ENCODE measurements around the gene BUD13. TPM values are rescaled to one million over a fixed set of nuclear protein-coding genes. Genes with fewer than 3 reads are reported as not detected.

BUD13 gene
- total and polyA plus RNA-seq, 2 of the 13 experiments (the other 11 are each of a cell fraction or from before 2014, with no cell fraction given), result 13.3 to 25.9 TPM

DNA sequence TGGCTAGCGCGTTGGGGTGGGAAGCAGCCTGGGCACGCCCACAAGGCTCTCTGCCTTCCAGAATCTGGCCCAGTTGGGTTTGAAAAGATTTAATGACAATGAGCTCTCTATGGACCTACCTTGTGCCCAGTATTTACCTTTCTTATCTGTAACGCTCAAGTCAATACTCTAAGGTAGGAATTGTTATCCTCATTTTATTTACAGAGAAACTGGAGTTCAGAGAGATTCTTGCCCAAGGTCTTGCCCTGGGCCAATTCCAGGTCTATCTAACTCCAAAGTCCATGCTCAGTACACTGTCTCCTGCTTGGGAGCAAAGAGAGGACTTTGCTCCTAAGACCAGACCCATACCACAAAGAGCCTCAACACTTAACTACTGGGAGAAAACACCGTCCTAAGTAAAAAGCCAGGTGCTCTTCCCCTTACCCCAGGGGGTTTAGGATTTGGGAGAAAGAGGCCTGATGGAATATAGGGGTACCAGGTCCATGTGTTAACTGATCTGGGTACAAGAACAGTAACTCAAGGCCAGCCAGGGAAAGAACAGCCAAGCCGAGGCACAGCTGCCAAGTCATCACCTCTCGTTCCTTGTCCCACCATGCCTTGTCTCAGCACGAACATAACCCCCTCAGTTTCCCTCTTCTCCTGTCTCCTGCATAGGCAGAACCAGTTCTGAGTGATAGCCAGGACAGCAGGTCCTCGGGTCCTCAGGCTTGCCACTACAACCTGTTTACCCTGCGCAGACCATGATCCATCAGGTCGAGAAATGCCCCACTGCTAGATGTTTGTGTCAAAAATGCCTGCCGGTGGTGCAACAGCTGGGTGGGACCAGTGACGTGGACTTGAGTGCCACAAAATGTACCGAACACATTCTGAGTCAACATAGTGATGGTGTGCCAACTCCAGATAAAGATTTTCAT lies 35.7 kb upstream of the BUD13 start (continued):
- no peak for TF ChIP-seq GLI4 (CRISPR knock-in tag; IDR thresholded peaks at IDR 0.05; ENCODE audit: borderline replicate concordance)
- TF ChIP-seq, protein P1, sequence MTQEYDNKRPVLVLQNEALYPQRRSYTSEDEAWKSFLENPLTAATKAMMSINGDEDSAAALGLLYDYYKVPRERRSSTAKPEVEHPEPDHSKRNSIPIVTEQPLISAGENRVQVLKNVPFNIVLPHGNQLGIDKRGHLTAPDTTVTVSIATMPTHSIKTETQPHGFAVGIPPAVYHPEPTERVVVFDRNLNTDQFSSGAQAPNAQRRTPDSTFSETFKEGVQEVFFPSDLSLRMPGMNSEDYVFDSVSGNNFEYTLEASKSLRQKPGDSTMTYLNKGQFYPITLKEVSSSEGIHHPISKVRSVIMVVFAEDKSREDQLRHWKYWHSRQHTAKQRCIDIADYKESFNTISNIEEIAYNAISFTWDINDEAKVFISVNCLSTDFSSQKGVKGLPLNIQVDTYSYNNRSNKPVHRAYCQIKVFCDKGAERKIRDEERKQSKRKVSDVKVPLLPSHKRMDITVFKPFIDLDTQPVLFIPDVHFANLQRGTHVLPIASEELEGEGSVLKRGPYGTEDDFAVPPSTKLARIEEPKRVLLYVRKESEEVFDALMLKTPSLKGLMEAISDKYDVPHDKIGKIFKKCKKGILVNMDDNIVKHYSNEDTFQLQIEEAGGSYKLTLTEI (CRISPR knock-in tag; conservative IDR thresholded peaks at IDR 0.05), result no peak
- TF ChIP-seq, protein P2, sequence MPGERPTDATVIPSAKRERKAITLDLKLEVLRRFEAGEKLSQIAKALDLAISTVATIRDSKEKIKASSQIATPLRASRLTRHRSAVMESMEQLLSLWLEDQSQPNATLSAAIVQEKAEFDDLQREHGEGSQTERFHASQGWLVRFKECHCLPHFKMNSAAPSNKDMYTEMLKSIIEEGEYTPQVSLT (CRISPR knock-in tag; IDR thresholded peaks at IDR 0.05; ENCODE audit: borderline replicate concordance, low read depth), result no peak
- TF ChIP-seq YEATS2 (CRISPR knock-in tag; IDR thresholded peaks at IDR 0.05; ENCODE audit: borderline replicate concordance), result 0 out of 2 replicates have a peak, but pooled peaks have one; percentile 12
- no peak for TF ChIP-seq CHD2 (IDR thresholded peaks at IDR 0.05; ENCODE audit: low read depth, low read length)
- TF ChIP-seq, protein P3, sequence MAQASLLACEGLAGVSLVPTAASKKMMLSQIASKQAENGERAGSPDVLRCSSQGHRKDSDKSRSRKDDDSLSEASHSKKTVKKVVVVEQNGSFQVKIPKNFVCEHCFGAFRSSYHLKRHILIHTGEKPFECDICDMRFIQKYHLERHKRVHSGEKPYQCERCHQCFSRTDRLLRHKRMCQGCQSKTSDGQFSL (CRISPR knock-in tag; IDR thresholded peaks at IDR 0.05), result no peak
- TF ChIP-seq, protein P4, sequence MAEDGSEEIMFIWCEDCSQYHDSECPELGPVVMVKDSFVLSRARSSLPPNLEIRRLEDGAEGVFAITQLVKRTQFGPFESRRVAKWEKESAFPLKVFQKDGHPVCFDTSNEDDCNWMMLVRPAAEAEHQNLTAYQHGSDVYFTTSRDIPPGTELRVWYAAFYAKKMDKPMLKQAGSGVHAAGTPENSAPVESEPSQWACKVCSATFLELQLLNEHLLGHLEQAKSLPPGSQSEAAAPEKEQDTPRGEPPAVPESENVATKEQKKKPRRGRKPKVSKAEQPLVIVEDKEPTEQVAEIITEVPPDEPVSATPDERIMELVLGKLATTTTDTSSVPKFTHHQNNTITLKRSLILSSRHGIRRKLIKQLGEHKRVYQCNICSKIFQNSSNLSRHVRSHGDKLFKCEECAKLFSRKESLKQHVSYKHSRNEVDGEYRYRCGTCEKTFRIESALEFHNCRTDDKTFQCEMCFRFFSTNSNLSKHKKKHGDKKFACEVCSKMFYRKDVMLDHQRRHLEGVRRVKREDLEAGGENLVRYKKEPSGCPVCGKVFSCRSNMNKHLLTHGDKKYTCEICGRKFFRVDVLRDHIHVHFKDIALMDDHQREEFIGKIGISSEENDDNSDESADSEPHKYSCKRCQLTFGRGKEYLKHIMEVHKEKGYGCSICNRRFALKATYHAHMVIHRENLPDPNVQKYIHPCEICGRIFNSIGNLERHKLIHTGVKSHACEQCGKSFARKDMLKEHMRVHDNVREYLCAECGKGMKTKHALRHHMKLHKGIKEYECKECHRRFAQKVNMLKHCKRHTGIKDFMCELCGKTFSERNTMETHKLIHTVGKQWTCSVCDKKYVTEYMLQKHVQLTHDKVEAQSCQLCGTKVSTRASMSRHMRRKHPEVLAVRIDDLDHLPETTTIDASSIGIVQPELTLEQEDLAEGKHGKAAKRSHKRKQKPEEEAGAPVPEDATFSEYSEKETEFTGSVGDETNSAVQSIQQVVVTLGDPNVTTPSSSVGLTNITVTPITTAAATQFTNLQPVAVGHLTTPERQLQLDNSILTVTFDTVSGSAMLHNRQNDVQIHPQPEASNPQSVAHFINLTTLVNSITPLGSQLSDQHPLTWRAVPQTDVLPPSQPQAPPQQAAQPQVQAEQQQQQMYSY (CRISPR knock-in tag; IDR thresholded peaks at IDR 0.05), result peak; percentile 31; the same call in 1 of the 2 replicates
- peak; percentile 21; the same call in 1 of the 2 replicates for TF ChIP-seq TOE1 (CRISPR knock-in tag; IDR thresholded peaks at IDR 0.05)
- no peak; the same call in 1 of the 2 replicates for TF ChIP-seq ZNF772 (CRISPR knock-in tag; IDR thresholded peaks at IDR 0.05)
- no peak for TF ChIP-seq HNRNPUL1 (IDR thresholded peaks at IDR 0.05; ENCODE audit: low read depth, low read length)
- peak; percentile 68 to 82; a peak in 2 of 4 replicates for TF ChIP-seq POLR2A (IDR thresholded peaks at IDR 0.05; ENCODE audit: insufficient read depth in 1 of 2, low read depth in 2 of 2, low read length in 2 of 2)
- TF ChIP-seq, protein P5, sequence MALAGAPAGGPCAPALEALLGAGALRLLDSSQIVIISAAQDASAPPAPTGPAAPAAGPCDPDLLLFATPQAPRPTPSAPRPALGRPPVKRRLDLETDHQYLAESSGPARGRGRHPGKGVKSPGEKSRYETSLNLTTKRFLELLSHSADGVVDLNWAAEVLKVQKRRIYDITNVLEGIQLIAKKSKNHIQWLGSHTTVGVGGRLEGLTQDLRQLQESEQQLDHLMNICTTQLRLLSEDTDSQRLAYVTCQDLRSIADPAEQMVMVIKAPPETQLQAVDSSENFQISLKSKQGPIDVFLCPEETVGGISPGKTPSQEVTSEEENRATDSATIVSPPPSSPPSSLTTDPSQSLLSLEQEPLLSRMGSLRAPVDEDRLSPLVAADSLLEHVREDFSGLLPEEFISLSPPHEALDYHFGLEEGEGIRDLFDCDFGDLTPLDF (CRISPR knock-in tag; IDR thresholded peaks at IDR 0.05), result peak; percentile 55; the same call in 1 of the 2 replicates
- no peak; the same call in 1 of the 2 replicates for TF ChIP-seq AKAP8 (CRISPR knock-in tag; IDR thresholded peaks at IDR 0.05)
- peak; percentile 89 for TF ChIP-seq MED8 (CRISPR knock-in tag; IDR thresholded peaks at IDR 0.05; ENCODE audit: insufficient replicate concordance)
- TF ChIP-seq KDM5A (IDR thresholded peaks at IDR 0.05; ENCODE audit: borderline replicate concordance, low read length), result peak; percentile 14; the same call in 1 of the 2 replicates
- TF ChIP-seq ZNF451 (CRISPR knock-in tag; IDR thresholded peaks at IDR 0.05), result no peak

Measured in HepG2 (cell line).